ENCODE measurements around the gene DAP. TPM values are rescaled to one million over a fixed set of nuclear protein-coding genes. Genes with fewer than 3 reads are reported as not detected.

The DAP gene
- total RNA-seq, 1 donor from 2014 or later: 7.3 TPM

DNA sequence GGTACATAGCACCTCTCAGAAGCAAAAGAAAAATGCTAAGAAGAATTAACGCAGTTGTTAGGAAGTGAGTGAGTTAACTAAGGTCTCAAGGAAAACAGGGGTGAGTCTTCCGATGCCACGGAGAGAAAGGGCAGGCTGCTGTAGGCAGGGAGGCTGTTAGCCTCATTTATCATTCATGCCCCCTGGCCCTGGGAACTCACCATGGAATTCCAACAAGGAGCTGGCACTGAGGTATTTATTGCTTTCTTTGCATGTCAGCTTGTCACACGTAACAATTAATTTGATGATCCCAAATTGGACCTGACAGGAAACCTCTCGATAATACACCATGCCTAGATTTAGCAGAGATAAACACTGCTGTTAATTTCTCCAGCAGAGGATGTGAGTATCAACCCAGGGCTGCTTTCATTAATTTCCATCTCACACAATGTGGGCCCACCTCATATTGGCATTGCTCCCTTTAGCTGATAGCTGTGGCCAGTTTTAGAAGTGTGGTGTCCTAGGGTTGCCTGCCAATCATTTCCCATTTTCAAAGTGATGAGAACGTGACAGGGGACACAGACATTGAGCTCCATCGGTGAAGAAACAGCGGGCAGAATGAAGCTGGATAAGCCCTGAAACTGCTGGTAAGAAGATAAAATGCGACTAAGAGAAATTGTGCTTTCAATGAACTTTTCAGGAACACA, 45.3 kb downstream of the DAP start:
- no peak for DNase-seq (ENCODE audit: low spot score in 2 of 2)
- no peak for FAIRE-seq

DNA sequence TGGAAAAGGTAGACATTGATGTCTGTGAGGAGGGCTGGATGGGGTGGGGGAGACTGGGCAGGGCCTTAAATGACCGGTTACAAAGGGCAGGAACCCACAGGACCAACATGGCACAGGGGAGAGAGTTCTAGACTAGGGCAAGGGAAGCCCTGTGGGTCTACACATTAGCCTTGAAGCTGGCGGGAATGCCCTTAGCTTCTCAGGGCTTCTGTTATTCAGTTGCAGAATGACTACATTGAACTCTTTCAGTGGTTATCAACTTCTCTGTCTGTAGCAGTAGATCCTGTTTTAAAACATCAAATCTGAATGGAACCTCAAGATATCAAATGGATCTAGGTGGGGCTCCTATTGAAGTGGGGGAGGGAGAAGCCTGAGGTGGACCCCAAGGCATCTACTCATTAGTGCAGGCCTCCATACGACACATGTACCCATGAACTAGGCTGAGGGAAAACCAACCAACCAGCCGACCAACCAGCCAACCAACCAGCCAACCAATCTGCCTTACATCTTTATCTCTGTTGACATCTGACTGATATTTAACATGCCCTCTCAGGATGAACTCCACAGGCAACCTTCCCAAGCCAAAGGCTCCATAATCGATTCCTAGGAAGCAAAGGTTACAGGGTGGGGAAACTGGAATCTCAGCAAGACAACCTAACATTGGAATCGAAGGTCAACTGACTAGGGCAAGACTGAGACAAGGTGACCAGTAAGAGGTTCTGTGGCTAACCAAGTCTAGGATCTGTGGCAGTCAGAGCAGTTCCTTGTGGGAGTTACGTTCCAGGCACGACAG, 48.3 kb downstream of the DAP start:
- no peak for FAIRE-seq

DNA sequence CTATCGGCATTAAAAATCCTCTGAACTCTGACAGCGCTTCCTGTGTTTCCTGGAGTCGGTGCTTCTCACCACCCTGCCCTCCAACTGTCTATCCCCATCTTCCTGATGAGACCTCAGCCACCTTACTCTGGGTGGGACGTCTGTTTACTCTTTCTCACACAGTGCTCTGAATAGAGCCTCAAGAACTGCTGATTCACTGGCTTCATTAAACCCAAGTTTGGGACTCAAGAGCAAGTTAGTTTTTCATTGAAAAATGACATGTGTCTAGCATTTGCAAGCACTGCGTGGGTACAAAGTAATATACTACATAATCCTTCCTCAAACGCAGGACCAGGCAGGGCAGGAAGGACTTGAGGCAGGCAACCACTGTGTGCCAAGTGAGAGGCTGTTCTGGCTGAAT, 49.5 kb downstream of the DAP start:
- FAIRE-seq (no peak), DNase-seq (ENCODE audit: low spot score in 2 of 2) (no peak)

More for the DNA sequence above, 48.3 kb downstream of the DAP start:
- no peak for DNase-seq (ENCODE audit: low spot score in 2 of 2)

DNA sequence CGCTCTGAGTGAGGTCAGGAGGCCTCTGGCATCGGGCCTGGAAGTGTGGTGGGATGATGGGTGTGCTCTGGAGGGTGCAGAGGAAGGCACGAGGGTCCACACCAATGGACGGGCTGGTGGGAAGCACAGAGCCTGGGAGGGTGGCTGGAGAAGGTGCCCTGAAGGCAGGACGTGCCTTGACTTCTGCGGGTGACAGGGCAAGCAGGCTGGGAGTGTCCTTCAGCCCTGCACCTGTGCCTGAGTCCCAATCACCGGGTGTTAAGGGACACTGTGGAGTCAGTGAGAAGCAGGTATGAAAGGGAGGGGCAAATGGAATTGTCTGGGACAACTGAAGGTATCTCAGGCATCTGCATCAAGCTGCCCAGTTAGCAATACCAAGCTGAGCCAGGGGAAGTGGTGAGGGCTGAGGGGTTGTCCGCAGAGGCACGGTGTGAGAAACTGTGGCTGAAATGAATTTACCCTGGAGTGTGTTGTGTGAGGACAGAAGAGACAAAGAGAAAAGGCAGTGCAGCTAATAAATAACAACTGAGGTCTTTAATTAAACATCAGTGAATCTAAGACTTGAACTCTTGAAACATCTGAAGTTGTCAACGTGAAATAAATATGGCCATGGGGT, 50.4 kb downstream of the DAP start:
- FAIRE-seq (no peak), DNase-seq (ENCODE audit: low spot score in 2 of 2) (no peak)

DNA sequence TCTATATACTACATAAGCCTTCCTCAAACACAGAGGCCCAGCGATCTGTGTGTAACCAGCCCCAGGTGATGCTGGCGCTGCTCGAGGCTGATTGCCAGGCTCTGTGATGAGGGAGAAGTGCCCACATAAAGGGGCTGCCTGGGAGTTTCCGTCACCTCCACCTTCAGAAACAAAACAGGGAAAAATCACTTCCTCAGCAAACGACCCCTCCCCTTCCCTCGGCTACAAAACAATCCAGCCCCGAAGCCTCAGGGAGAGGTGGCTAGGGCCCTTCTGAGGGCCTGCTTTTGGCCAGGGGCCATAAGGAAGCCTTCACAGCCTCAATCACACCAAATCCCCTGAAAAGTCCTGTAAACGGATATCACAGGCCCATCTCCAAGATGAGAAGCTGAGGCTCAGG, 51.1 kb downstream of the DAP start:
- no peak for FAIRE-seq
- DNase-seq (ENCODE audit: low spot score in 2 of 2): no peak

DNA sequence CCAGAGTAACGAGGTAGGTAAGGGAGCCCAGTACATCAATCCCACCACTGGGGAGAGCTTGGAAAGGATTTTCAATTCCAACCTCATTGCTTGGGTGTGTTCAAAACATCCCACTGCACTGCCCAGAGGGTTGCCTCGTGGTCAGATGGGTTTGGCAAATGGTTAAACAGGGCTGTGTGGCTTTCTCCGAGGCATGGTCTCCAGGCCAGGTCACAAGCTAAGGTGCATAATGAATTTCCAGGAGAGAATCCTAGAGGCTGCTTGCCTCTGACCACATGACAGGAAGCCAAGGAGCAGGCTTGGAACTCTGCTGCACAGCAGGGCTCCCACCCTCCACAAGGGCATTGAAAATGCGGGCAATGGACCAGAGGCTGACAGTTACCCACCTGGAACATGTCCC, 51.6 kb downstream of the DAP start:
- DNase-seq (ENCODE audit: low spot score in 2 of 2): no peak
- no peak for FAIRE-seq

DNA sequence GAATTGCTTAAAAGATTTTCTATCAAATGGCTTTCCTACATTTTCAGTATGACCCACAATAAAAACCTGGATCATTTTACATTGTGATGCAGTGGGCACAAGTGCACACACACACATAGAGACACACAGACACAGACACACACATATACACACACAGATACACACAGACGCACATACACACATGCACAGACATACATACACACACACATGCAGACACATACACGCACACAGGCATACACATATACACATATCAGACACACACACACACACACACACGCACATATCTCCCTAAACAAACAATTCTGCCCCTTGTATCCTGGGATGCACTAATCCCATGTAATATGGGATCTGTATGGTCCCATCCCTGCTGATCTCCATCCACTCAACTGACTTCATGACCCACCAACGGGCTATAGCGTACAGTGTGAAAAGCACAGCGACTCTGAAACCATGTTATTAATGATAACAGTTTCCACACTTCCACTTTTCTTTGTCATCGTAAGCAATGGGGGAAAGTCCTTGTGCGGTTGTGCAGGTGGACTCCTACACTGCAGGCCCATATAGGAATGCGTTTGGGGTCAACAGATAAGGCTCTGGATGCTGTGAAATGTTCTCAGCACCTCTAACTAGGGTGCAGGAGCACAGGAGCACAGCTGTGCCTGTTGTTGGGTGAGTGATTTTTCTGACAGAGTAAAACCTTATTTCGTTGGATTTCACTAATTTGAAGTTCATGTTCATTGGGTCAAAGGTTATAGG, 52.7 kb downstream of the DAP start:
- no peak for DNase-seq (ENCODE audit: low spot score in 2 of 2)
- no peak for FAIRE-seq

DNA sequence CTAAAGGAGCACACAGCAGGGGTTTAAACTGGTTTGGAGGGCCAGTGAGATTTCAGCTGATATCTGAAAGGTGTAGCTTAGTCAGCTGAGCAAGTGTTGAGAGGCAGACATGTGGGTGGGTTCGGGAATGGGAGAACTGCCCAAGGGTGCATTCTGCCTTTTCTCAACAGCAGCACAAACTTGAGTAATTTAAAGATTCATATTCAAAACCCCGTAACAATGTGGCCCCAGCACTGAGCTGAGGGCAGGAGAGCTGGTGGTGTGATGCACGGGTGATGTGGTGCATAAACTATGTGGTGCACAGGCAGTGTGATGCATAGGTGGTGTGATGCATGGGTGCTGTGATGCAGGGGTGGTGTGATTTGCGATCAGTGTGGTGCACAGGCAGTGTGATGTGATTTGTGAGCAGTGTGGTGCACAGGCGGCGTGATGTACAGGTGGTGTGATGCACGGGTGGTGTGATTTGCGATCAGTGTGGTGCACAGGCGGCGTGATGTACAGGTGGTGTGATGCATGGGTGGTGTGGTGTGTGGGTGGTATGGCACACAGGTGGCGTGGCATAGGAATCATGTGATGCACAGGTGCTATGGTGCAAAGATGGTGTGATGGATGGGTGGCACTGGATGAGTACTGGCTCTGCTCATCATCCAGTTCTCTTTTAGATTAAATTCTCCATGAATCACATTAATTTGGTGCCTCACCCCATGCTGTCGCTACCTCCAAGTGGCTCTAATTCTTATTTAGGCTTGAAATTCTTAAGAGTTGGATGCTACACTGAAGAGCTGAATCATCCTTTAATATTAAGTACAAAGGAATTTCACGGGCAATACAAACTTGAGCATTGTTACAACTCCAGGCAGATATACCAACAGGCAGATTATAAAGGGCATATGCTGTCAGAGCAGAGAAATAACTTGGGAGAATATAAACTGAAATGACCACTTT, 53.6 kb downstream of the DAP start:
- no peak for FAIRE-seq
- no peak for DNase-seq (ENCODE audit: low spot score in 2 of 2)

DNA sequence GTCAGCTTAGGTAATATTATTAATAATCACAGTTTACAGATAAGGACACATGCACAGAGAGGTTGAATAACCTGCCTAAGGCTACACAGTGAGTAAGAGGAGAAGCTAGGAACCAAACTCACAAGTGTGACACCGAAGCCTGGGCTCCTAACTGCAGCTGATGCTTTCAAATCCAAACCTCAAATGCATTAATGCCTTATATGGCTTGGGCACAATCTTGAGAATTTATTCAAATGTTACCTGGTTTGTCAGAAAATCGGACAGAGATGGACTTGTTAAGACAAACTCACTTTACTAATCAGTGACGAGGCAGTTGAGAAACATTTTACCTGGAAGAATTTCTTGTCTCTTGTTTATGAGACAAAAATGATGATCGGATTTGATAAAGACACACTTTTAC, 54.7 kb downstream of the DAP start:
- no peak for FAIRE-seq
- DNase-seq (ENCODE audit: low spot score in 2 of 2): no peak

DNA sequence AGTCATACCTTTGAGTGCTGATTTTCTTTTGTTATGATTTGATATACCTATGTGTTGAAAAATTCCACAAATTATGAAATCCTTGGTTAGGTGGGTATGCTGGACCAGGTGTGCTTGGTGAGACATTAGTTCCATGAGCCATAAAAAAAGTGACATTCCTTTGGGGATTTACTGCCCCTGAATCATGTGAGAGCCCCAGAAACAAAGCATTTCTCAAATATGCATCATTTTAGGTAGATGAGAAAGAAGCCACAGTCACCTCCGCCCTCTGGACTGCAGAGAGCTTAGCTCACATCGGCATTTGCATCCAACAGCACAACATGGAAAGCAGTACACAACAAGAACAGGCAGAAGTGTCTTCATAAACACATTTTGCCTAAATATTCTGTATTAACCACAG, 55.3 kb downstream of the DAP start:
- FAIRE-seq (no peak), DNase-seq (ENCODE audit: low spot score in 2 of 2) (no peak)

DNA sequence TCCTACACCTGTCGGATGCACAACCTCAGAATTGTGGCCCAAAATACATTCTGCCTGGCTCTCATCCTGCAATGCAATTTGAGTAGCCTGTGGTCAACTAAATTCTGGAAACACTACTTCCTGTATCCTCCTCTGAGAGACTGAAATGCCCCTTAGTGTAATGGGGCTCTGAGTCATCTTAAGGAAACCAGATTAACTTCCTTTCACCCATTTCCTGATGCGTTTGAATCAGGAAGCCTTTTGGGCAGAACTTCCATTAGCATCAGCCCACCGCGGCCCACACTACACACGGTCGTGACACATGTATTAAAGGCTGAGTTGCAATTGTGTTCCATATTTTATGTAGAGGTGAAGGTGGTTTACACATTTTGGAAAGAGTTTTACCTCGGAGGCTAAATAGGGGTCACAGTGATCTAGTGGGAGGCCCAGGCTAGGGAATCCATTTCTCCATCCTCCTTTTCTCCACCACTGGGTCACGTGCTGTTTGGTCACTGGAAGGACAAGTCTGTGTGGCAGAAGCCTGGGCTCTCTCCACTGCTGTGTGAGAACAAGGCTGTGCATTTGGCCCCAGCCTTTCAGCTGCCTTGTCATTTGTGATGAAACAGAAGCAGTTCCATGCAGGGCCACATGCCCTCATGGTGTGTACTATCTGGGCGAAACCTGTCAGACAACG, 55.9 kb downstream of the DAP start:
- DNase-seq (ENCODE audit: low spot score in 2 of 2) (no peak), FAIRE-seq (no peak)

DNA sequence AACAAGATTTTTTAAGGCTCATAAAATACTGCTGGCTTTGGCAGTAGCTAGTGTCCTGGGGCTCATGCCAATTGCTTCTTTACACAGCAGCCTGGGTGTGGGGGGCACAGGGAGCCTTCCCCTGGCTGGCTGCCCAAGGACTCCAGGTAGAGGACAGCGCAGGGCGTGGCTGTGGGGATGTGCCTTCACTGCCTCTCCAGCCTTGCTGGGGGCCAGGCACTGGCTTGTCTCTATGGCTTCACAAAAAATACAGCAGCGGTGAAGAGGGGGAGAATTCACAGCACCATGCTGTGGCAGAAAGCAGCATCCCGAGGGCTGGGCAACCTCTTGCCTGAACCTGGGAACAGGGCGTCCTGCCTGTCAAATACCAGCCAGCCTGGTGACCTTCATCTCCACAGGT, 57.4 kb downstream of the DAP start:
- FAIRE-seq: no peak
- DNase-seq (ENCODE audit: low spot score in 2 of 2): no peak

DNA sequence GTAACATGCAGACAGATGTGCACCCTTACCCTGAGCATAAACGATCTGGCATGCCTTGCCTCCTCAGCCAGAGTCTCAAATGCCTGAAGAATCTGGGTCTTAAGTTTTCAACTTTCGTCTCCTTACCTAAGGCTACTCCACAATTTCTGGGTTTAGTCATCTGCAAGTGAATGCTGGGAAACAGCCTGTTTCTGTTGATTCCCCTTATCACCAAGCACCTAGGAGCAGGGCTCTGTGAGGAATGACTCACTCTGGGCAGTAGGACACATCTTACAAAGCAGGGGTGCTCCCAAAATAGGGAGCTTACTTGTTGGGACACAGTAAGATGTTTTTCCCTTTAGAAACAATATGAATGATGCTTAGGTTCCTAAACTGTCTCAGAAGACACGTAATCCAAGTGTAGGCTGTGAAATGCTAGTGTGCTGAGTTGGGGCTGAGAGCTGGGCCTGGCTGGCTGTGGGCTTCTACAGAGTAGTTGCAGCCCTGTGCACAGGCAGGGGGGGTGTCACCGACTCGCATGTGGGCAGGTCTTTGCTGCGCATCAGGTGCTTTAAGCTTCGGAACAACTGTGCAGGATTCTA, 58.0 kb downstream of the DAP start:
- no peak for FAIRE-seq
- no peak for DNase-seq (ENCODE audit: low spot score in 2 of 2)

DNA sequence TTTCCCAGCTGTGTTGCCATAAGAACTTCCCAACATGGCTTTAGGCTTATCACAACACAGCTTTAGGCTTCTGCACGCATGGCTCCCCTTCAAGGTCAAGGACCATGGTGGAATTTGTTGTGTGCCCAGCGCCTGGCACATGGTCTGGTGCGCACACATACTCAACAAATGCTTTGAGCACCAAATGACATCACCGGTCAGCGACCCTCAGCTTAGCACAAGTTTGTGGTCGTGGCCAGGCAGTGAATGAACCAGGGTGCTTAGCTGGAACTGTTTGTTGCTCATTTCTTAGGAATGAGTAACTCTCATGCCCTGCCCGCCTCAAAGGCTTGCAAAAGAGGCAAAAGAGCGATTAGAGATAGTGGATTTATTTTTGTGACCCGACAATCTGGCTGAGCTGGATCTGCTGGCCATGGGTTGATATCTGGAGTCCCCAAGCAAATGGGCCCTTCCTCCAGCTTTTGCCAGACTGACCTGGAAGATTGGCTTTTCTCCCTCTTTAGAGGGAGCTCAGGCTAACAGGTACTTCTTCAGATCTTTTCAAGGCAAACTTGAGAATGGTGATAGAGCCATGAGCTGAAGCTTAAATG, 58.9 kb downstream of the DAP start:
- DNase-seq (ENCODE audit: low spot score in 2 of 2) (no peak), FAIRE-seq (no peak)

DNA sequence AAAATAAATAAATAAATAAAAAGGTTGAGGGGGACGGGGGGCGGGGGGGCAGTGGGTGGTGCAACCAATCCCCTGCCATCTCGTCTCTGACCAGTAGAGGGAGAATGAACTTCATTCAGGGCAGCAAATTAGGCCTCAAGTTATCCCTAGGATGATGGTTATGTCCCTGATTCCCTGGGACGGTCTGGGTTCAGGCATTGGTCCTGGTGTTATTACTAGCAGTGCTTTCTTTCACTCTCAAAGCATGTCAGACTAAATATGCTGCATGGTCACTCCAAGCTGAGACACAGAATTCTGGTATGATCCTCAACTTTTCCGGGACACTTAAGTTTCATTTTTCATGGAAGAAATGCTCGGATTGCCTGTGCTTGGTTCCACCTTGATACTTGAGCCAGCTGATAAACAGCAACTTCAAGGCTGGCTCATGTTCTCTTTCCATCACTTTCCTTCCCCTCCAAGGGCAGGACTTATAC, 59.4 kb downstream of the DAP start:
- peak in 1 of 2 donors; percentile 48 for DNase-seq (ENCODE audit: low spot score in 2 of 2)
- FAIRE-seq: no peak

DNA sequence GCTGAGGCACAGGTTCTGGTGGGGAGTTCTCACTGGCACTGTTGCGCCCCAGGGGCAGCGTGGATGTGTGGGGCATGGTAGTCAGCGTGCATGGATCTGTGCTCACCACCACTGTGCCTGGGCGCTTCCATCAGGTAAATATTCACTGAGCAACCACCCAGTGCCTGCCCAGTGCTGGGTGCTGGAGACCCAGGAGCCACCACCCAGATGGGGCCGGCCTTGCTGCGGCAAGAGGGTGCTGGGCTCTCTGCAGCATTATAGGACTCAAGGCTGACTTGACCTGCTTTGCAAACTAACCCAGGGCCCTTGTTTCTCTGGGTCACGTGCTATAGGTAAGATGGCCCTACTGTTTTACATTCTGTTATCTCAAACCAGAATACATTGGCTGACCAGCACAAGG, 60.5 kb downstream of the DAP start:
- FAIRE-seq: no peak
- DNase-seq (ENCODE audit: low spot score in 2 of 2): no peak

DNA sequence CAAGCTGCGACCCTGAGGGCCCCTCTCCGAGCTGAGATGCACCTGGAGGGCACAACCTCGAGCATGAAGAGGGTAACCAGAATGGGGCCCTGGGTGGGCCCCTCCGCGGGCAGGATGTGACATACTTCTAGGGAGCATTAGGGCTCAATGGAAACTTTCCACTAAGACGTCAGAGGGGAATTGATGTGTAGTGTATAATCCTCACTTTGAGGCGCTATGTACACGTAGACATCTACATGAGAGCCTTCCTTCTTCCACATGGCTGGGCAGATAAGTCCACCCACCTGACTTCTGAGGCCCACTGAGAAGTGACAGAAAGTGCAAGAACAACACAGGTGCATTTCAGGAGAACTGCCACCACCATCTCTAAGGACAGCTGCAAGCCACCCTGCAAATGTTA, 61.0 kb downstream of the DAP start:
- FAIRE-seq (no peak), DNase-seq (ENCODE audit: low spot score in 2 of 2) (no peak)

DNA sequence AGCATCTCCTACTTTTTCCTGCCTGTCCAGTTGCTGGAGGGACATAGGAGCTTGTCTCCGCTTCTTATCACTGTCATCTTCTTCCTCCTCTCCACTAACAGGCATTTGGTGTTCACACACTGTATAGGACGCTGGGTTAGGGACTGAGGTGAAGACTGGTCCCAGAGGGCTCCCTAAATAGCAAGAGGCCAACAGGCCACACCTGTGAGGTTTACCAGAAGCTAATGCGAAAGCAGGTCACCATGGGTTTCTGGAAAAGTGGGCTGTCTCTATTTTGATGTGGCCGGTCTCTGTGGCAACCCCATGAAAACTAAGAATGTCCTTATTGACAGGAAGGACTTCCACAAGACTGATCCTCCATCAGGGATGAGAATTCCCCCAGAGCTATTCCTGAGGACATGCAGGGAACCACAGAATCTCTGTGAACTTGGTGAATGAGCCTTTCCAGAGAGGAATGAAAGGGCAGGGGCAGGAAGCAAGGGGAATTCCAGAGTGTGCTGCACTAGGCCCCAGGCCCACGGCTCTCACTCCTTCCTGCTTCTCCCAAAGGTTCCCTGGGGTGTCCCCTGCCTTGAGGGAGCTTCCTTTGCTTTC, 61.7 kb downstream of the DAP start:
- no peak for FAIRE-seq
- DNase-seq (ENCODE audit: low spot score in 2 of 2): no peak

All from frontal cortex (tissue), 4 donors.